ENCODE measurements around the gene VEPH1.

VEPH1 gene

GRCh38 chr3:157323360-157323759 is 179.9 kb downstream of the VEPH1 start:
- Histone ChIP-seq H3K9me3 (ENCODE audit: control insufficient read depth in 5 of 5, low read length in 5 of 5) (no peaks in the 10 kb centered on the region), H3K27me3 (ENCODE audit: control insufficient read depth in 5 of 5, insufficient read depth in 4 of 5, low read length in 5 of 5) (no peaks in the 10 kb centered on the region), H3K27ac (ENCODE audit: low read depth, low read length) (no peak overlapping the region), H3K4me1 (ENCODE audit: control insufficient read depth in 5 of 5, insufficient read depth in 5 of 5, low read length in 5 of 5) (peaks cover 0 to 7% (median 0%) of the 10 kb centered on the region in 5 donors), H3K9ac (ENCODE audit: low read length in 5 of 5) (no peak overlapping the region), H3K36me3 (ENCODE audit: control insufficient read depth in 5 of 5, insufficient read depth in 5 of 5, low read length in 5 of 5) (no peaks in the 10 kb centered on the region), H3K4me3 (ENCODE audit: low read depth in 1 of 5, low read length in 5 of 5) (no peak overlapping the region)

DNA sequence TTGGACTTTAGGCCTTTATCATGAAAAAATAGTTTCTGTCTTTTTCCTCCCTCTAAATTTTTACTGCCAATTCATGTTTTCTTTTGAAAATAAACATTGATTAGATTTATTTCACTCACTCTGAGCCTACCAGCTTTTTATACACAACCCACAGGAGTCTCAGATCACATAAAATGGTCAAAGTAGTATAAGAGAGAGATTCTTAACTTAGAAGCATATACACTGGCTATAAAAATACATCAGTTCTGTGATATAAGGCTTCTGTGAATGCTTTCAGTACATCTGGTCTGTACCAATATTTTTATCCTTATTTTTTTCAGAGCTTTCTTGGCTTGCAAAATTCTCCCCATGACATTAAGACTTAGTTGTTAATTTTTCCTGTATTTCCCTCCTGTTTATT is 183.5 kb downstream of the VEPH1 start:
- no peaks in the 10 kb centered on the region for H3K27me3 ChIP-seq (ENCODE audit: control insufficient read depth in 5 of 5, insufficient read depth in 4 of 5, low read length in 5 of 5)
- H3K36me3 ChIP-seq (ENCODE audit: control insufficient read depth in 5 of 5, insufficient read depth in 5 of 5, low read length in 5 of 5), result no peaks in the 10 kb centered on the region
- no peak overlapping the region for H3K4me3 ChIP-seq (ENCODE audit: low read depth in 1 of 5, low read length in 5 of 5)
- H3K9ac ChIP-seq (ENCODE audit: low read length in 5 of 5), result no peak overlapping the region
- H3K27ac ChIP-seq (ENCODE audit: low read depth, low read length), result no peak overlapping the region
- peaks cover 0 to 7% (median 0%) of the 10 kb centered on the region in 5 donors for H3K4me1 ChIP-seq (ENCODE audit: control insufficient read depth in 5 of 5, insufficient read depth in 5 of 5, low read length in 5 of 5)
- H3K9me3 ChIP-seq (ENCODE audit: control insufficient read depth in 5 of 5, low read length in 5 of 5), result no peaks in the 10 kb centered on the region

DNA sequence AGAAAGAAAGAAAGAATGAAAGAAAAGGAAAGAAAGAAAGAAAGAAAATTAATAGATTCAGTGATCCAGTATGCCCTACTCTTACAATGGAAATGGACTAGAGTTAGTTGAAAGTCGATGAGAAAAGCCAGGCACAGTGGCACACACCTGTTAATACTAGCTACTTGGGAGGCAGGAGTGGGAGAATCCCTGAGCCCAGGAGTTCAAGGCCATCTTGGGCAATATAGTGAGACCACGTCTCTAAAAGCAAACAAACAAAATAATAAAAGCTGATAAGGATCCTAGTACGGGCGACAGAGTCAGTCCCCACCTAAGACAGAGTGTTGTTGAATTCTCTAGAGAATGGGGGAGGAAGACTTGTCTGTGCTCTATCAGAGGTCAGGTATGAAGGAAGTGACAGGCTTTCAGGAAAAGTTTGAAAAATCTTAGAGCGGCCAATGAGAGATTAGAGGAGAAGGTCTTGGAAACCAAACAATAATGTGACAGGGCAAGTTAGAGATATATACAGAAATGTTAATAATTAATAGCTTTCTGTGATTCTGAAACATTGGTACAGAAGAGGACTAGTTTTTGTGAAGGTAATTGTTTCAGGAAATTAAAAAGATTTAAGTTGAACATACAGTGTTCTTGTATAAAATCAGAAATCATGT is 184.5 kb downstream of the VEPH1 start:
- no peaks in the 10 kb centered on the region for H3K36me3 ChIP-seq (ENCODE audit: control insufficient read depth in 5 of 5, insufficient read depth in 5 of 5, low read length in 5 of 5)
- no peaks in the 10 kb centered on the region for H3K9me3 ChIP-seq (ENCODE audit: control insufficient read depth in 5 of 5, low read length in 5 of 5)
- H3K27ac ChIP-seq (ENCODE audit: low read depth, low read length), result no peak overlapping the region
- no peaks in the 10 kb centered on the region for H3K27me3 ChIP-seq (ENCODE audit: control insufficient read depth in 5 of 5, insufficient read depth in 4 of 5, low read length in 5 of 5)
- no peak overlapping the region for H3K4me3 ChIP-seq (ENCODE audit: low read depth in 1 of 5, low read length in 5 of 5)
- H3K4me1 ChIP-seq (ENCODE audit: control insufficient read depth in 5 of 5, insufficient read depth in 5 of 5, low read length in 5 of 5), result peaks cover 0 to 7% (median 0%) of the 10 kb centered on the region in 5 donors
- no peak overlapping the region for H3K9ac ChIP-seq (ENCODE audit: low read length in 5 of 5)

DNA sequence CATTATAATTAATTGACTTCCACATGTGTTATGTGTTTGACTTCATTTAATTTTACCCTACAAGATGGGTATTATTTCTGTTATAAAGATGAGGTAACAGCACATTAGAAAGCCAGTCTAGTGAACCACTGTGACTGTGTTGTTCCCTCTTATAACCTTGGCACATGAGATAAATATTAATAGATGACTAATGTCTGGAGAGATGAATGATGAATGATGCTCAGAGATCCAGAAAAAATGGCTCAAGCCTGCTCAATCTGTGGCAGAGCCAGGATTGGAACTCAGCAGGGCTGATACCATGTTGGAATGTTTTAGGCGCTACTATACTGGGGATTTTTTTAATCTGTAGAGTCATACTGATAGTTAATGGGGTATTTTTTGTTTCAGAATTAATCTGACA is 185.3 kb downstream of the VEPH1 start:
- no peak overlapping the region for H3K9ac ChIP-seq (ENCODE audit: low read length in 5 of 5)
- H3K9me3 ChIP-seq (ENCODE audit: control insufficient read depth in 5 of 5, low read length in 5 of 5), result no peaks in the 10 kb centered on the region
- H3K27me3 ChIP-seq (ENCODE audit: control insufficient read depth in 5 of 5, insufficient read depth in 4 of 5, low read length in 5 of 5), result no peaks in the 10 kb centered on the region
- H3K4me1 ChIP-seq (ENCODE audit: control insufficient read depth in 5 of 5, insufficient read depth in 5 of 5, low read length in 5 of 5), result peaks cover 0 to 7% (median 0%) of the 10 kb centered on the region in 5 donors
- no peak overlapping the region for H3K27ac ChIP-seq (ENCODE audit: low read depth, low read length)
- no peak overlapping the region for H3K4me3 ChIP-seq (ENCODE audit: low read depth in 1 of 5, low read length in 5 of 5)
- no peaks in the 10 kb centered on the region for H3K36me3 ChIP-seq (ENCODE audit: control insufficient read depth in 5 of 5, insufficient read depth in 5 of 5, low read length in 5 of 5)

DNA sequence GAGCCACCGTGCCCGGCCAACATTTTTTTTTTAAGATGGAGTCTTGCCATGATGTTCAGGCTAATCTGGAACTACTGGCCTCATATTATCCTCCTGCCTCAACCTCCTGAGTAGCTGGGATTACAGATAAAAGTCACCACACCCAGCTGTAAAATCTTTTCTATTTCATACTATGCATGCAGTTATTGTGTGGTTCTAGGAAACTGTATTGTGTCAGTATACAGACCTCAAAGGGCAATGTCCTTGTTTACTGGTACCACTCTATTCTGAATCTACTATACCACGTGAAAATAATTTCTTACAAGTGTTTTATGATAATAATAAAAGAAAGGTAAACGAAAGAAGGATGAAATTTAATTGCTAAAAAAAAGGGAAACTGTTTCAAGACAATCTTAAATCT is 190.0 kb downstream of the VEPH1 start:
- no peaks in the 10 kb centered on the region for H3K36me3 ChIP-seq (ENCODE audit: control insufficient read depth in 5 of 5, insufficient read depth in 5 of 5, low read length in 5 of 5)
- no peaks in the 10 kb centered on the region for H3K9me3 ChIP-seq (ENCODE audit: control insufficient read depth in 5 of 5, low read length in 5 of 5)
- peaks cover 0 to 12% (median 3%) of the 10 kb centered on the region in 5 donors for H3K4me1 ChIP-seq (ENCODE audit: control insufficient read depth in 5 of 5, insufficient read depth in 5 of 5, low read length in 5 of 5)
- no peak overlapping the region for H3K27ac ChIP-seq (ENCODE audit: low read depth, low read length)
- no peak overlapping the region for H3K9ac ChIP-seq (ENCODE audit: low read length in 5 of 5)
- no peaks in the 10 kb centered on the region for H3K27me3 ChIP-seq (ENCODE audit: control insufficient read depth in 5 of 5, insufficient read depth in 4 of 5, low read length in 5 of 5)
- no peak overlapping the region for H3K4me3 ChIP-seq (ENCODE audit: low read depth in 1 of 5, low read length in 5 of 5)

- H3K4me3 ChIP-seq (ENCODE audit: low read depth in 1 of 5, low read length in 5 of 5), result no peak overlapping the region
- H3K9ac ChIP-seq (ENCODE audit: low read length in 5 of 5), result no peak overlapping the region
- no peaks in the 10 kb centered on the region for H3K36me3 ChIP-seq (ENCODE audit: control insufficient read depth in 5 of 5, insufficient read depth in 5 of 5, low read length in 5 of 5)
- no peaks in the 10 kb centered on the region for H3K27me3 ChIP-seq (ENCODE audit: control insufficient read depth in 5 of 5, insufficient read depth in 4 of 5, low read length in 5 of 5)
- H3K4me1 ChIP-seq (ENCODE audit: control insufficient read depth in 5 of 5, insufficient read depth in 5 of 5, low read length in 5 of 5), result peaks cover 0 to 12% (median 3%) of the 10 kb centered on the region in 5 donors
- peak overlapping the region; percentile 56 for H3K27ac ChIP-seq (ENCODE audit: low read depth, low read length)
- no peaks in the 10 kb centered on the region for H3K9me3 ChIP-seq (ENCODE audit: control insufficient read depth in 5 of 5, low read length in 5 of 5)
Observed at GRCh38 chr3:157312376-157312745, 190.9 kb downstream of the VEPH1 start.

GRCh38 chr3:157311633-157312375 is 191.4 kb downstream of the VEPH1 start:
- Histone ChIP-seq H3K36me3 (ENCODE audit: control insufficient read depth in 5 of 5, insufficient read depth in 5 of 5, low read length in 5 of 5) (no peaks in the 10 kb centered on the region), H3K27ac (ENCODE audit: low read depth, low read length) (peak overlapping the region; percentile 56), H3K4me3 (ENCODE audit: low read depth in 1 of 5, low read length in 5 of 5) (no peak overlapping the region), H3K9me3 (ENCODE audit: control insufficient read depth in 5 of 5, low read length in 5 of 5) (no peaks in the 10 kb centered on the region), H3K9ac (ENCODE audit: low read length in 5 of 5) (no peak overlapping the region), H3K27me3 (ENCODE audit: control insufficient read depth in 5 of 5, insufficient read depth in 4 of 5, low read length in 5 of 5) (no peaks in the 10 kb centered on the region), H3K4me1 (ENCODE audit: control insufficient read depth in 5 of 5, insufficient read depth in 5 of 5, low read length in 5 of 5) (peaks cover 0 to 12% (median 3%) of the 10 kb centered on the region in 5 donors)

- Histone ChIP-seq H3K27me3 (ENCODE audit: control insufficient read depth in 5 of 5, insufficient read depth in 4 of 5, low read length in 5 of 5) (no peaks in the 10 kb centered on the region), H3K4me1 (ENCODE audit: control insufficient read depth in 5 of 5, insufficient read depth in 5 of 5, low read length in 5 of 5) (peaks cover 0 to 12% (median 3%) of the 10 kb centered on the region in 5 donors), H3K27ac (ENCODE audit: low read depth, low read length) (no peak overlapping the region), H3K9me3 (ENCODE audit: control insufficient read depth in 5 of 5, low read length in 5 of 5) (no peaks in the 10 kb centered on the region), H3K36me3 (ENCODE audit: control insufficient read depth in 5 of 5, insufficient read depth in 5 of 5, low read length in 5 of 5) (no peaks in the 10 kb centered on the region), H3K9ac (ENCODE audit: low read length in 5 of 5) (no peak overlapping the region), H3K4me3 (ENCODE audit: low read depth in 1 of 5, low read length in 5 of 5) (no peak overlapping the region)
Observed at GRCh38 chr3:157310329-157311052, 192.7 kb downstream of the VEPH1 start.

DNA sequence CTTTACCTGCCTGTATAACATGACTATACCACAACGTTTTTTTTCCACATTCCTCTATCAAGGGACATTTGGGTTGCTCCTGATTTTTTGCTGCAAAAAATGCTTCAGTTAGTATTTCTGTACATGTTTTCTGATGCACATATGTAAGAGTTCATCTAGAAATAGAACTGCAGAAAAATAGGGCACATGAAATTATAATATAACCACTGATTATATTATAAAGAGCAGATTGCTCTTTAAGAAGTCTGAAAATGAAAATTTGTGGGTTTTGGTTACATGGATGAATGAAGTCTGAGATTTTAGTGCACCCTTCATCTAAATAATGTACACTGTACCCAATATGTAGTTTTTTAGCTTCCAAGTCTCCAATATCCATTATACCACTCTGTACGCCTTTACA is 196.7 kb downstream of the VEPH1 start:
- Histone ChIP-seq H3K27me3 (ENCODE audit: control insufficient read depth in 5 of 5, insufficient read depth in 4 of 5, low read length in 5 of 5) (no peaks in the 10 kb centered on the region), H3K9me3 (ENCODE audit: control insufficient read depth in 5 of 5, low read length in 5 of 5) (no peaks in the 10 kb centered on the region), H3K4me3 (ENCODE audit: low read depth in 1 of 5, low read length in 5 of 5) (no peak overlapping the region), H3K4me1 (ENCODE audit: control insufficient read depth in 5 of 5, insufficient read depth in 5 of 5, low read length in 5 of 5) (peaks cover 0 to 7% (median under 1%) of the 10 kb centered on the region in 5 donors), H3K9ac (ENCODE audit: low read length in 5 of 5) (no peak overlapping the region), H3K36me3 (ENCODE audit: control insufficient read depth in 5 of 5, insufficient read depth in 5 of 5, low read length in 5 of 5) (no peaks in the 10 kb centered on the region), H3K27ac (ENCODE audit: low read depth, low read length) (no peak overlapping the region)

DNA sequence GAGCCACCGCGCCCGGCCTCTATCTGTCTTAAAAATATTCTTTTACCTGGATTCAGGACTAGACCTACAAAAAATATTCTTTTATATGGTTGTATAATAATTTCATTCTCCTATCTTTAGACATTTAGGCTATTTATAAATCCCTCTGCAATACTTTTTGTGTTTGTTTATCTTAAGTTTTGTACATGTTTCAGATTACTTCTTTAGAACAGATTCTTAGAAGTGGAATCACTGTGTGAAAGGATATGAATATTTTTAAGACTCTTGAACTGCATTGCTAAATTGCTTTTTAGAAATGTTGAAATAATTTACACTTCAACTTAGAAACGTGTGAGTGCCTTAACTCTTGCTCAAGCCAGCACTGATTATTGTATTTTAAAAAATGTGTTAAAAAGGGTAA is 197.8 kb downstream of the VEPH1 start:
- no peak overlapping the region for H3K9ac ChIP-seq (ENCODE audit: low read length in 5 of 5)
- no peaks in the 10 kb centered on the region for H3K36me3 ChIP-seq (ENCODE audit: control insufficient read depth in 5 of 5, insufficient read depth in 5 of 5, low read length in 5 of 5)
- no peak overlapping the region for H3K4me3 ChIP-seq (ENCODE audit: low read depth in 1 of 5, low read length in 5 of 5)
- H3K27ac ChIP-seq (ENCODE audit: low read depth, low read length), result no peak overlapping the region
- H3K4me1 ChIP-seq (ENCODE audit: control insufficient read depth in 5 of 5, insufficient read depth in 5 of 5, low read length in 5 of 5), result no peaks in the 10 kb centered on the region
- H3K9me3 ChIP-seq (ENCODE audit: control insufficient read depth in 5 of 5, low read length in 5 of 5), result no peaks in the 10 kb centered on the region
- no peaks in the 10 kb centered on the region for H3K27me3 ChIP-seq (ENCODE audit: control insufficient read depth in 5 of 5, insufficient read depth in 4 of 5, low read length in 5 of 5)
